GM18526 (cell line): Measurements from ENCODE around the gene CAMTA1.

Experiments used
- POLR2A ChIP-seq: IDR thresholded peaks from 3 replicates; pipeline ENCODE4 v1.6.1; 2011; ENCODE audit not compliant: insufficient read length; ENCODE audit errors: extremely low read depth

CAMTA1 gene

GRCh38 chr1:7455796-7456721, 670.8 kb downstream of the CAMTA1 start:
- no peak for TF ChIP-seq POLR2A

DNA sequence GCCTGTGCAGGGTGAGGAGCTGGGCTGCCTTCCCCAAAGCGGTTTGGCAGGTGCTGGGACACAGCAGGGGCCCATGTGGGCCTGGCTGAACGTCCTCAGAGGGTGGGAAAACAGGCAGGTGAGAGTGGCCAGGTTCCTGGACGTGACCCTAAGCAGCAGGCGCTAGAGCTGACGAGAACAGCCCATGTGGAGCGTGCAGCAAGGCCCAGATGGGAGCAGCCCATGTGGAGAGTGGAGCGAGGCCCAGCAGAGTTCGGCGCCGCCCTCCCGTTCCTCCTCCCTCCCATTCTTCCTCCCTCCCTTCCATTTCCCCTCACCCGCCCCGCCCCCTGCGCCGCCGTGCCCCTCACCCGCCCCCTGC, 671.4 kb downstream of the CAMTA1 start:
- no peak for TF ChIP-seq POLR2A

DNA sequence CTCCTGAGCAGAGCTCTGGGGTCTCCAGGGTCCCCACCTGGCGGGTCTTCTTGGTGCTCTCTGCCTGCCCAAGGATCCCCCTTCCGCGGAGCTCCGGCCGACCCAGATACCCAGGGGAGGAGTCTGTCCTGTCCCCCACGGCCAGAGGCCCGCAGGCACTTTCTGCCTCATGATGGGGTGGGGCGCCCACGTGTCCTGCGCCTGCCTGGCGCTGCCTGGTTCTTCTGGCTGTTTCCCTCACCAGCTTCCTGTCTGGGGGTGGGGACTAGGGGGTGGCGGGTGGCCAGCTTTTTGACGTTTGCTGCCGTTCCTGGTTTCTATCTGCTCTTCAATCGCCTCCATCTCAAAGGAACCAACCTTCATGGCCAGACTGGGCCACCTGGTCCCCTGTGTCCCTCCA, 672.6 kb downstream of the CAMTA1 start:
- TF ChIP-seq POLR2A, result no peak

DNA sequence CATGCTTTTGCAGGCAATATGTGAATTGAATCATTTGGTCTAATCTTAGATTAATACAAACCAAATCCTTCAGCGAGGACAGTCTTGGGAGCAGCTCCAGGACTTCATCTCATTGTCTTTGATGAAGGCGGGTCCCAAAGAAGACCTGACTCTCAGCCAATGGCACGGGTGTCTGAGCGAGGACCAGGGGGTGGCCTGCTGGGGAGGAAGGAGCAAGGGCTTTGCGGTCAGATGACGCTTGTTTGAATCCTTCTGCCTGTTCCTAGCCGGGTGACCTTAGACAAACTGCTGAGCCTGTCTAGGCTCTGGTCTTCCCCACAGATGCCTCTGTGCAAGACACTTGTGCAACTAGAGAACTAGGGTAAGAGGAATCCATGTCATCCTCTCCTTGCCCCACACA, 673.7 kb downstream of the CAMTA1 start:
- TF ChIP-seq POLR2A, result no peak

DNA sequence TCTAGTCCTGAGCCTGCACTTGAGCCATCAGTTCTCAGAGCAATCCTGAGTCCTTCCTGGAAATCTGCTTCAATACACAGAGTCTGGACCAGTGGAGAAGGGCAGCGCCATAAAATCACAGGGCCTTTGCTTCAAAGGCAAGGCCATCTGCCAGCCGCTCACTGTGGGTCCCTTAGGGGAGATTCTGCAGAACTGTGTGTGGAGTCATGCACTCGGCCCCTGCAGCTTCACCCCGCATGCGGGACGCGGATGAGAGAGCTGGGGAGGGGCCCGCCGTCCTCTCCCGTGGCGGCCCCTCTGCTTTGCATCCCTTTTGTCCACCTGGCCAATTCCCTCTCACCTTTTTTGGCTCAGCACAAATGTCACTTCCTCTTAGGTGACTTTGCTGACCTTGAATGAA, 674.7 kb downstream of the CAMTA1 start:
- TF ChIP-seq POLR2A, result no peak

DNA sequence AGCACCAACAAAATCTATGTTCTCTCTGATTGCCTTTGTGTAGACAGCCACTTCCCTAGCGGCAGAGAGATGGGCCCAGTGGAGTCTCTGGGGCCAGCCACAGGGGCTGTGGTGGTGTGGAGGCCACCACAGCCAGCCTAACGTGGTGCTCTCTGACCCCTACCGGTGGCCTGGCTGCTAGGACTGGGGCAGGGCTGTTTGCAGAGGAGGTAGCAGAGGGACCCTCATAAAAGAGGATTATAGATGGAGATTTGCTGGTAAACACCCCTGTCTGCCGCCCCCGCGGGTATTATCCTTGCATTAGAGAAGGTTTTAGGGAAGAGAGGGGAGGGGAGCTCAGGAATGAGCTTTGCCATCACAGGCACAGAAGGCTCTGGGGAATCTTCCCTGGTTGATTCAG, 675.6 kb downstream of the CAMTA1 start:
- TF ChIP-seq POLR2A, result no peak

DNA sequence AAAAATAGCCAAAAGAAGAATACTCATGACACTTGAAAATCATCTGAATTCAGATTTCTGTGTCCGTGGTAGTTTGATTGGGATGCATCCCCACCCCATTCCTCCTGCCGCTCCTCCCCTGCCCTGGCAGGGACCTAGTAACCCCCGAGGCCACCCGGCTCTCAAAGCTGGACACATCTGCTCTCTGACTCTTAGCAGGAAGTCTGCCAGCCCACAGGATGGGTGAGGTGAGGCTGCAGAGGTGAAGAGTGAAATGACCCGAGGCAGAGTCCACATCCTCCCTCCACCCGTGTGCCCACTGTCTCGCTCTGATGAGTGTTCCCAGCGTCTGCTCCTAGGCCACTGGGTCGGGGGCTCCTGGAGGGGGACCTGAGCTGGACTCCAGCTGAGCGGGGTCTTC, 677.4 kb downstream of the CAMTA1 start:
- TF ChIP-seq POLR2A, result no peak

DNA sequence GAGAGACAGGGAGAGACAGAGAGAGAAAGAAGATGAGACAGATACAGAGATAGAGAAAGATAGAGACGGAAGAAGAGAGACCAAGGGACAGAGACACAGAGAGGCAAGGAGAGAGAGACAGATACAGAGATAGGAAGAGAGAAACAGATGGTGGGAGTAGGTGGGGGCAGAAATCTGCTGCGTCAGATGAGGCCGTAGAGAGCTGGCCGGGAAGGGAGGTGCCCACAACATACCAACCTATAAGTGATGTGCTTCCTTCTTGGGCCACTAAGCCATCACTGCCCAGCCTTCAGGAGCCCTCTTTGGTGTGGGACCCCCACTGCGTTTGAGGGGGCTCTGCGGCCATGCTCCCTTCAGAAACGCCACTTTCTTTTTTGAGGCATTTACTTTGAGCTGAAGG, 678.3 kb downstream of the CAMTA1 start:
- no peak for TF ChIP-seq POLR2A

DNA sequence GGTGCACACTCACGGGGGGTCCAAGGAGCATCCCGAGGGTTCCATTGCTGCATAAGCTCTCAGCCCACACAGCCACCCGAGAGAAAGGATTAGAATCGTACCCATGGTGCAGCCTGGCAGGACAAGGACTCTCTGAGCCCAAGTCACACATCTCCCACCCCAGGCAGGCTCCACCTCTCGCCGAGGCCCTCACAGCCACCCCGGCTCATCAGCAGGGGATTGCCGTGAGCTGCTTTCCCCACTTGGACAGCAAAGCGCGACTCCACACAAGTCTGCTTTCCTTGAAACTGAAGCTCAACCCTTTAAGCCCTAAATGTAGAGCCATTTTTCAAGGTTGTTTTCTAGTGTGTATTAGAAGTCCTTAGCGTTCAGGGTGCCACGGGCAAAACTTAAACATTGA, 679.5 kb downstream of the CAMTA1 start:
- TF ChIP-seq POLR2A, result no peak

- no peak for TF ChIP-seq POLR2A
Observed at GRCh38 chr1:7467476-7468175, 682.4 kb downstream of the CAMTA1 start.

DNA sequence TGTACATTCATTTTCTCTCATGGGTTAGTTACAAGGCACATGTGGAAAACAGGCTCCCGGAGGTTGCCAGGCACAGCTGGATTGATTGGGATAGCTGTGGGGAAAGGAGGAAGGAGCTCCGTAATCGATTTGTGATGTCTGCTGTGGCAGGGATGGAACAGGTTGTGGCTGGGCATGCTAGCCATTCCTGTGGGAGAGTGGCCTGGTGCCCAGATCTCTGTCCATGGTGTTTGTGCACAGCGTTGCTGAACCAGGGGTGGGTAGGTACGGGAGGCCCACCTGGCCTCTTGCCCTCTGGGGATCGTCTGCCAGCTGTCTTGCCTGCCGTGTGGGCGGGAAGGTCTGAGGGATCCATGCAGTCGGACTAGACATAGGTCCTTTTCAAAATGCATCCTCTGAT, 683.0 kb downstream of the CAMTA1 start:
- no peak for TF ChIP-seq POLR2A

GRCh38 chr1:7469255-7469938, 684.1 kb downstream of the CAMTA1 start:
- no peak for TF ChIP-seq POLR2A

GRCh38 chr1:7470904-7471638, 685.8 kb downstream of the CAMTA1 start:
- no peak for TF ChIP-seq POLR2A

DNA sequence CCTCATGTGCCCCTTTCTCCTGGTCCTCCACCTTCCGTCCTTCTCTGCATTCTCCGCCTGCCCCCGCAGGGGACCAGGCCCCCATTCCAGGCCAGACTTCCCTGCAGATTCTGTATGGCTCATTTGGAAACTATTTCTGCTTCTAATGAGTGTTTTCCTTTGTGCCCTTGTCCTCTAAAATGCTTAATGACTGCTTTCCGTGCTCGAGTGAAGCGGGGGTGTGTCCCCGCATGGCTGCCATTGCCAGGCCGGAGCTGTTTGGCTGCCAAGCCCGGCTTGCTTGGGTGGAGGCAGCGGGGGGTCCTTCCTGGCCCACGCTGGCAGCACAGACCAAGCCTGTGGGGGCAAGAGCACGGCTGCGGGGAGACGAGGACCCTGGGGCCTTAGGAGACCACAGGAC, 686.6 kb downstream of the CAMTA1 start:
- TF ChIP-seq POLR2A, result no peak
